Esophagus muscularis mucosa (tissue), 4 donors: Measurements from ENCODE around the gene INPP4B. TPM values are rescaled to one million over a fixed set of nuclear protein-coding genes. Genes with fewer than 3 reads are reported as not detected.

ENCODE experiments used
- DNase-seq: peaks from one replicate; pipeline ENCODE4 v3.0.0-alpha.2; 2017; ENCODE audit errors: extremely low spot score
- H3K27ac ChIP-seq, 4 donors: fragments of 200-600 bp; sonication (generic); replicated peaks in 1 of 4; 1 replicate in 3 of 4; 2 replicates in 1 of 4; pipeline ENCODE4 v1.5.1; 2016 to 2019; ENCODE audit warnings: mild to moderate bottlenecking in 1 of 4
- H3K27me3 ChIP-seq, 4 donors: fragments of 200-600 bp; sonication (generic); one replicate each; pipeline versions ENCODE4 v1.5.1 to v1.6.0; 2016 to 2019
- H3K36me3 ChIP-seq, 4 donors: fragments of 200-600 bp; sonication (generic); one replicate each; pipeline ENCODE4 v1.5.1; 2016 to 2019
- H3K4me1 ChIP-seq, 4 donors: fragments of 200-600 bp; sonication (generic); one replicate each; pipeline ENCODE4 v1.5.1; 2016 to 2019
- H3K4me3 ChIP-seq, 4 donors: fragments of 200-600 bp; sonication (generic); 1 replicate in 2 of 4; 2 replicates in 2 of 4; pipeline ENCODE4 v1.5.1; 2016 to 2019; ENCODE audit warnings: mild to moderate bottlenecking in 4 of 4, moderate library complexity in 1 of 4
- H3K9me3 ChIP-seq, 4 donors: fragments of 200-600 bp; sonication (generic); 1 replicate in 3 of 4; 2 replicates in 1 of 4; pipeline ENCODE4 v1.5.1; 2016 to 2019
- EP300 ChIP-seq: sonication (generic); formaldehyde crosslinking; IDR thresholded peaks from one replicate; pipeline ENCODE4 v1.6.1; 2017; ENCODE audit warnings: antibody characterized with exemption
- POLR2A ChIP-seq: fragments of 450-650 bp; IDR thresholded peaks from one replicate; pipeline ENCODE4 v1.6.1; 2017; ENCODE audit warnings: antibody characterized with exemption, moderate library complexity, mild to moderate bottlenecking, low read depth
- POLR2AphosphoS5 ChIP-seq, 2 donors: sonication (generic); formaldehyde crosslinking; IDR thresholded peaks; one replicate each; pipeline ENCODE4 v1.6.1; 2017; ENCODE audit warnings: antibody characterized with exemption in 2 of 2
- WGBS: methylation state at CpG from one replicate; pipeline ENCODE4 v1.1.5; 2018; 5-methylcytosine and 5-hydroxymethylcytosine counted together
- intact Hi-C: fragments of 100-400 bp; cut with DNase I; formaldehyde crosslinking; loops from one replicate; pipeline ENCODE4 v1.15.1; 2023
- total RNA-seq, 4 donors: library from RNA; depleted of rRNA; stranded (reverse); fragments of >200 nt; gene quantifications; one replicate each; pipeline versions ENCODE4 v1.1.0 to v1.2.1, GENCODE V29; 2016
- TF ChIP-seq, protein P1 (sequence below), 3 experiments: fragments of 200-600 bp in 2 of 3; fragments of 450-650 bp in 1 of 3; sonication (generic) in 2 of 3; IDR thresholded peaks; one replicate each; pipeline ENCODE4 v1.5.1; 2017 to 2019; ENCODE audit warnings: antibody characterized with exemption in 3 of 3, mild to moderate bottlenecking in 2 of 3, moderate library complexity in 1 of 3

INPP4B gene
- total RNA-seq, 4 donors from 2014 or later: 12.7 to 23.4 (median 15.9) TPM

DNA sequence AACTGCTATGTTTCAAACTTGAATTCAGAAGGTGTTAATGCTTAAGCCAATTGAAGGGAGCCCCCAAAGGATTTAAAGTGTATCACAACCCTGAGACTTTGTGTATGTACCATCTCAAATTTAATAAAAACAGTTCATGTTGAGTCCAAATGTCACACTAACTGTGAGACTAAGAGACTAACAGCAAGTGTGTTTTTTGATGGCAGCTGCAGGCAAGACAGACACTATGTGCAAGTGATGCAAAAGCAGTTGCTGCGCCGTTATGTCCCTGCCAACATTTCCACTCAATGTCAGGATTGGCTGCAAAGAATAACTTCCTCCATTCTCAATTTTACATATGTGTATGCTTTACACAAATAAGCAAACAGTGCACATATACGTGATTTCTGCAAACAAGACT lies 615.1 kb downstream of the INPP4B start:
- Histone ChIP-seq H3K9me3 (no peaks in the 10 kb centered on the region), H3K4me1 (no peaks in the 10 kb centered on the region), H3K27ac (no peak overlapping the region), H3K4me3 (no peak overlapping the region), H3K36me3 (no peaks in the 10 kb centered on the region), H3K27me3 (no peaks in the 10 kb centered on the region)
- 96% methylated on average over 3 of the region's 3 CpGs for WGBS
- no peak for DNase-seq
- intact Hi-C loops: no loop called here
- TF ChIP-seq EP300: no peak
- TF ChIP-seq POLR2AphosphoS5 (IDR thresholded peaks at IDR 0.05): no peak
- TF ChIP-seq, protein P1, sequence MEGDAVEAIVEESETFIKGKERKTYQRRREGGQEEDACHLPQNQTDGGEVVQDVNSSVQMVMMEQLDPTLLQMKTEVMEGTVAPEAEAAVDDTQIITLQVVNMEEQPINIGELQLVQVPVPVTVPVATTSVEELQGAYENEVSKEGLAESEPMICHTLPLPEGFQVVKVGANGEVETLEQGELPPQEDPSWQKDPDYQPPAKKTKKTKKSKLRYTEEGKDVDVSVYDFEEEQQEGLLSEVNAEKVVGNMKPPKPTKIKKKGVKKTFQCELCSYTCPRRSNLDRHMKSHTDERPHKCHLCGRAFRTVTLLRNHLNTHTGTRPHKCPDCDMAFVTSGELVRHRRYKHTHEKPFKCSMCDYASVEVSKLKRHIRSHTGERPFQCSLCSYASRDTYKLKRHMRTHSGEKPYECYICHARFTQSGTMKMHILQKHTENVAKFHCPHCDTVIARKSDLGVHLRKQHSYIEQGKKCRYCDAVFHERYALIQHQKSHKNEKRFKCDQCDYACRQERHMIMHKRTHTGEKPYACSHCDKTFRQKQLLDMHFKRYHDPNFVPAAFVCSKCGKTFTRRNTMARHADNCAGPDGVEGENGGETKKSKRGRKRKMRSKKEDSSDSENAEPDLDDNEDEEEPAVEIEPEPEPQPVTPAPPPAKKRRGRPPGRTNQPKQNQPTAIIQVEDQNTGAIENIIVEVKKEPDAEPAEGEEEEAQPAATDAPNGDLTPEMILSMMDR (IDR thresholded peaks at IDR 0.05): no peak
- TF ChIP-seq POLR2A: no peak

DNA sequence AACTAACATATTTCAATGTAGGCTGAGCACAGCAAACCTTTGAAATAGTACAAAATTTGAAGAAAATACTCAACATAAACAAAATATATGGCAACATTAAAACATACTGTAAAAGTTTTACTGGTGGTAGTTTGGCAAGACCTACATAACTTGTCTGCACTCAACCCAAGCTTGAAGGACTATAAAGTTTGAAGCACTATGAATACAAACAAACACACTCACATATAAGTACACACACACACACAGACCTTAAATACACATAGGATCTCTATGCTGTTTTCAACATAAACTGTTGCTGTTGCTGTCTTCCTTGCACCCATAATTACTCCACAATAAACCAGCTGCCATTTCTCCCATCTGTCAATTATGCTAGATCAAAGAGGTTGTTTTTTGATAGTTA lies 620.1 kb downstream of the INPP4B start:
- H3K9me3 ChIP-seq: no peaks in the 10 kb centered on the region
- H3K4me3 ChIP-seq: no peak overlapping the region
- no peaks in the 10 kb centered on the region for H3K36me3 ChIP-seq
- DNase-seq: no peak
- H3K27me3 ChIP-seq: no peaks in the 10 kb centered on the region
- TF ChIP-seq POLR2A (no peak), EP300 (no peak), POLR2AphosphoS5 (IDR thresholded peaks at IDR 0.05) (no peak)
- TF ChIP-seq, protein P1 (IDR thresholded peaks at IDR 0.05): no peak
- H3K27ac ChIP-seq: no peak overlapping the region
- intact Hi-C loops: no loop called here
- no peaks in the 10 kb centered on the region for H3K4me1 ChIP-seq

DNA sequence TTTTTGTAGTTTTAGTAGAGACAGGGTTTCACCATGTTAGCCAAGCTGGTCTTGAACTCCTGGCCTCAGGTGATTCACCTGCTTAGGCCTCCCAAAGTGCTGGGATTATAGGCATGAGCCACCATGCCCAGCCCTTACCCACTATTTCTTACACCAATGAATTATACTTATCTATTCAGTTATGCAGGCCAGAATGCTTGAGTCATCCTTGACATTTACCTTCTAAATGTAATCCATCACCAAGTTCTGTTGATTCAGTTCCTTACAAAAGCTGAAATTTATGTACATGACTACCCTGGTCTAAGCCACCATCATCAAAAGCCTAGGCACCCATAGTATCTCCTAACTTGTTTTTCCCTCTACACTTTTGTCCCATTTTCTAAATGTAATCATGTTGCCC lies 624.0 kb downstream of the INPP4B start:
- no peak for DNase-seq
- Histone ChIP-seq H3K9me3 (no peaks in the 10 kb centered on the region), H3K27me3 (no peaks in the 10 kb centered on the region), H3K27ac (no peak overlapping the region), H3K4me3 (no peak overlapping the region), H3K36me3 (no peaks in the 10 kb centered on the region), H3K4me1 (no peaks in the 10 kb centered on the region)
- no peak for TF ChIP-seq POLR2A
- no peak for TF ChIP-seq EP300
- TF ChIP-seq POLR2AphosphoS5 (IDR thresholded peaks at IDR 0.05): no peak
- TF ChIP-seq, protein P1 (IDR thresholded peaks at IDR 0.05): no peak
- intact Hi-C loops: no loop called here

DNA sequence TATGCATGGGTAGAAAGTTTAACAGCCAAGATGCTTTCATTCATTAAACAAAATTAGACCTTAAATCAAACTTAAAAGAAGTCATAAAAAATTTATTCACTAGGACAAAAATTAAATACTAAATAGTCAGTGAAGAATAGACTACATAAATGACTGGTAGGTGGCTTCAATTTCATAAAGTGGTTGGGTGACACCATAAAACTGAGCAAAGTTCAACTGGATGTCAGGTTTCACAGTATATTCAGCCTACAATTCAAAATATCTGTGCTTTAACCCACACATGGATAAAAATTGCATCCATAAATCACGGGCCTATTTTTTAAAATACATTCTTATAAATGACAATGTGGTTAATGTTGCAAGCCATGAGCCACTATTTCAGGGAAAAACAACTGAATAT lies 627.4 kb downstream of the INPP4B start:
- no peak for TF ChIP-seq EP300
- H3K27me3 ChIP-seq: no peaks in the 10 kb centered on the region
- no peaks in the 10 kb centered on the region for H3K9me3 ChIP-seq
- no peaks in the 10 kb centered on the region for H3K36me3 ChIP-seq
- DNase-seq: no peak
- H3K27ac ChIP-seq: no peak overlapping the region
- no peak overlapping the region for H3K4me3 ChIP-seq
- 88% methylated on average over 1 of the region's 1 CpG for WGBS
- intact Hi-C loops: no loop called here
- no peaks in the 10 kb centered on the region for H3K4me1 ChIP-seq

DNA sequence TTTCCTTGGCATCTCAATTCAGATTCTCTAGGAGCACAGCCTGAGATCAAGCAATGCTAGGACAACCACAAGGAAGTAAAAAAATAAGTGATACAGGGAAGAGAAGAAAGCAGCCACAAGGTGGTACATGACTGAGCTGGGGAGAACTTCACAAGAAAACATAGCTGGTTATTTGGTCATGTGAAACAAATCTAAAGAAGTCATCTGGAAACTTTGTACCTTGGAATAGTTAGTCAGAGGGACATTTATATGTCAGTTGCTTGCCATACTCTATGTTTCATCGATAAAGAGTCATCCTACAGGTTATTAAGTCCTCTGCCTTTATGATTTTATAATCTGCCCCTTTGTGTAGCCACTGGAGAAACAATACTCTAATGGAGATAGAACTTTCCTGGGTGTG lies 634.7 kb downstream of the INPP4B start:
- no peaks in the 10 kb centered on the region for H3K9me3 ChIP-seq
- H3K27ac ChIP-seq: no peak overlapping the region
- no peak for DNase-seq
- peaks cover 0 to 7% (median 0%) of the 10 kb centered on the region in 4 donors for H3K36me3 ChIP-seq
- TF ChIP-seq, protein P1 (IDR thresholded peaks at IDR 0.05): no peak
- intact Hi-C loops: no loop called here
- no peaks in the 10 kb centered on the region for H3K27me3 ChIP-seq
- WGBS: 92% methylated on average over 1 of the region's 1 CpG
- H3K4me1 ChIP-seq: no peaks in the 10 kb centered on the region
- H3K4me3 ChIP-seq: no peak overlapping the region
